Central memory CD8-positive, alpha-beta T cell (primary cell): ENCODE results near the gene PELI1.
A peak's percentile ranks its signal among the peaks of the same experiment; 100 is the strongest.

Experiments
- ATAC-seq: fragments of 150-1000 bp; cut with Tn5 transposase; replicated peaks from 2 replicates; pipeline ENCODE4 v1.10.0; 2022; ENCODE audit warnings: mild to moderate bottlenecking, moderate FRiP score, moderate number of reproducible peaks; ENCODE audit not compliant: poor library complexity, severe bottlenecking; ENCODE audit errors: extremely low read depth
- DNase-seq, 2 donors: peaks; one replicate each; pipeline ENCODE4 v3.0.0; 2021; ENCODE audit warnings: low spot score in 2 of 2
- H3K27ac Mint-ChIP-seq: one replicate; pipeline ENCODE4 v1.8.0; 2022; ENCODE audit warnings: low read depth, mild to moderate bottlenecking, moderate library complexity, mixed read lengths
- H3K27me3 Mint-ChIP-seq: one replicate; pipeline ENCODE4 v1.8.0; 2022; ENCODE audit warnings: mixed read lengths
- H3K36me3 Mint-ChIP-seq: one replicate; pipeline ENCODE4 v1.8.0; 2022; ENCODE audit warnings: mild to moderate bottlenecking, moderate library complexity, mixed read lengths; ENCODE audit not compliant: insufficient read depth
- H3K4me1 Mint-ChIP-seq: one replicate; pipeline ENCODE4 v1.8.0; 2022; ENCODE audit warnings: mixed read lengths
- H3K4me3 Mint-ChIP-seq: one replicate; pipeline ENCODE4 v1.8.0; 2022; ENCODE audit warnings: mild to moderate bottlenecking, moderate library complexity, mixed read lengths
- H3K9me3 Mint-ChIP-seq: one replicate; pipeline ENCODE4 v1.8.0; 2022; ENCODE audit warnings: mixed read lengths

PELI1 gene

GRCh38 chr2:64144057-64145013 is at the start of gene PELI1:
Gene PELI1 (minus strand): TSS chr2:64144420. CDS start chr2:64108310, 36,110 bp downstream.
- Mint-ChIP-seq H3K27me3 (no peaks in the 10 kb centered on the region), H3K27ac (peak within 1 kb of the TSS; percentile 93), H3K4me1 (peaks cover 27% of the 10 kb centered on the region), H3K4me3 (peak within 1 kb of the TSS; percentile 97), H3K9me3 (no peaks in the 10 kb centered on the region), H3K36me3 (peaks cover 13% of the 10 kb centered on the region)
- ATAC-seq = peak; percentile 94
- peak; percentile 59 to 84 for DNase-seq

- no peak for DNase-seq
- H3K36me3 Mint-ChIP-seq = peaks cover 2% of the 10 kb centered on the region
- no peak for ATAC-seq
- peaks cover 14% of the 10 kb centered on the region for H3K27me3 Mint-ChIP-seq
- H3K27ac Mint-ChIP-seq = no peak overlapping the region
- H3K4me1 Mint-ChIP-seq = no peaks in the 10 kb centered on the region
- no peak overlapping the region for H3K4me3 Mint-ChIP-seq
- H3K9me3 Mint-ChIP-seq = no peaks in the 10 kb centered on the region
Measured at GRCh38 chr2:64193491-64193890, 49.3 kb upstream of the PELI1 start.

- Mint-ChIP-seq H3K4me1 (no peaks in the 10 kb centered on the region), H3K27ac (no peak overlapping the region), H3K4me3 (no peak overlapping the region), H3K9me3 (no peaks in the 10 kb centered on the region), H3K36me3 (peaks cover 2% of the 10 kb centered on the region), H3K27me3 (peaks cover 14% of the 10 kb centered on the region)
- DNase-seq (no peak), ATAC-seq (no peak)
Measured at GRCh38 chr2:64192664-64193105, 48.5 kb upstream of the PELI1 start.

GRCh38 chr2:64192125-64192479 is 47.9 kb upstream of the PELI1 start:
- Mint-ChIP-seq H3K9me3 (no peaks in the 10 kb centered on the region), H3K36me3 (peaks cover 2% of the 10 kb centered on the region), H3K27me3 (peaks cover 14% of the 10 kb centered on the region), H3K4me3 (no peak overlapping the region), H3K4me1 (no peaks in the 10 kb centered on the region), H3K27ac (no peak overlapping the region)
- ATAC-seq (no peak), DNase-seq (no peak)

GRCh38 chr2:64189586-64189985 is 45.4 kb upstream of the PELI1 start:
- no peak overlapping the region for H3K4me3 Mint-ChIP-seq
- DNase-seq (no peak), ATAC-seq (no peak)
- no peak overlapping the region for H3K27ac Mint-ChIP-seq
- H3K36me3 Mint-ChIP-seq = peaks cover 2% of the 10 kb centered on the region
- H3K9me3 Mint-ChIP-seq = no peaks in the 10 kb centered on the region
- H3K4me1 Mint-ChIP-seq = no peaks in the 10 kb centered on the region
- peaks cover 14% of the 10 kb centered on the region for H3K27me3 Mint-ChIP-seq

- H3K4me3 Mint-ChIP-seq = no peak overlapping the region
- H3K36me3 Mint-ChIP-seq = peaks cover 2% of the 10 kb centered on the region
- DNase-seq = no peak
- H3K4me1 Mint-ChIP-seq = no peaks in the 10 kb centered on the region
- peaks cover 14% of the 10 kb centered on the region for H3K27me3 Mint-ChIP-seq
- no peak overlapping the region for H3K27ac Mint-ChIP-seq
- H3K9me3 Mint-ChIP-seq = no peaks in the 10 kb centered on the region
- ATAC-seq = no peak
Measured at GRCh38 chr2:64189167-64189566, 44.9 kb upstream of the PELI1 start.

- Mint-ChIP-seq H3K27me3 (peaks cover 3% of the 10 kb centered on the region), H3K9me3 (no peaks in the 10 kb centered on the region), H3K27ac (no peak overlapping the region), H3K36me3 (peaks cover 2% of the 10 kb centered on the region), H3K4me3 (no peak overlapping the region), H3K4me1 (no peaks in the 10 kb centered on the region)
- DNase-seq (no peak), ATAC-seq (no peak)
Measured at GRCh38 chr2:64186699-64187605, 42.7 kb upstream of the PELI1 start.

GRCh38 chr2:64179582-64180321 is 35.5 kb upstream of the PELI1 start:
- no peak for ATAC-seq
- no peak for DNase-seq
- Mint-ChIP-seq H3K4me3 (no peak overlapping the region), H3K4me1 (no peaks in the 10 kb centered on the region), H3K27ac (no peak overlapping the region), H3K36me3 (peaks cover 2% of the 10 kb centered on the region), H3K27me3 (peaks cover 11% of the 10 kb centered on the region), H3K9me3 (no peaks in the 10 kb centered on the region)

- no peak overlapping the region for H3K27ac Mint-ChIP-seq
- no peak overlapping the region for H3K4me3 Mint-ChIP-seq
- ATAC-seq (no peak), DNase-seq (no peak)
- H3K27me3 Mint-ChIP-seq = peaks cover 11% of the 10 kb centered on the region
- no peaks in the 10 kb centered on the region for H3K4me1 Mint-ChIP-seq
- H3K9me3 Mint-ChIP-seq = no peaks in the 10 kb centered on the region
- peaks cover 2% of the 10 kb centered on the region for H3K36me3 Mint-ChIP-seq
Measured at GRCh38 chr2:64177315-64177714, 33.1 kb upstream of the PELI1 start.

- H3K4me3 Mint-ChIP-seq = no peak overlapping the region
- ATAC-seq (no peak), DNase-seq (no peak)
- H3K4me1 Mint-ChIP-seq = no peaks in the 10 kb centered on the region
- H3K27me3 Mint-ChIP-seq = peaks cover 11% of the 10 kb centered on the region
- H3K36me3 Mint-ChIP-seq = no peaks in the 10 kb centered on the region
- H3K27ac Mint-ChIP-seq = no peak overlapping the region
- no peaks in the 10 kb centered on the region for H3K9me3 Mint-ChIP-seq
Measured at GRCh38 chr2:64175419-64176197, 31.4 kb upstream of the PELI1 start.

- no peak for DNase-seq
- no peak for ATAC-seq
- Mint-ChIP-seq H3K27me3 (peaks cover 11% of the 10 kb centered on the region), H3K36me3 (no peaks in the 10 kb centered on the region), H3K4me1 (no peaks in the 10 kb centered on the region), H3K4me3 (no peak overlapping the region), H3K9me3 (no peaks in the 10 kb centered on the region), H3K27ac (no peak overlapping the region)
Measured at GRCh38 chr2:64173156-64174135, 29.2 kb upstream of the PELI1 start.
